CD4-positive, alpha-beta T cell (primary cell): Measurements from ENCODE around the gene PCDHGB3. TPM values are rescaled to one million over a fixed set of nuclear protein-coding genes. Genes with fewer than 3 reads are reported as not detected.
"Not testable (repeated sequence)": the region's sequence is repeated elsewhere in the genome, so short reads cannot be mapped to it uniquely, and the experiment has no call there.

ENCODE experiments used
- ATAC-seq: fragments of 200-7000 bp; cut with Tn5 transposase; one replicate; pipeline ENCODE4 v1.10.0; 2022; ENCODE audit warnings: mild to moderate bottlenecking; ENCODE audit not compliant: poor library complexity
- CTCF ChIA-PET: fragments of 350-600 bp; sonication (Branson Sonifier 250); formaldehyde crosslinking; loops from one replicate; lab custom pipeline; 2021; ENCODE audit warnings: antibody characterized with exemption, inconsistent platforms; lab: Charles Lee
- POLR2A ChIA-PET: fragments of 350-600 bp; sonication (Branson Sonifier 250); formaldehyde crosslinking; loops from one replicate; lab custom pipeline; 2021; ENCODE audit warnings: antibody characterized with exemption, inconsistent platforms; lab: Charles Lee
- DNase-seq, 14 experiments: peaks; one replicate each; pipeline ENCODE4 v3.0.0-alpha.2; 2013 to 2020; ENCODE audit warnings: mixed read lengths in 2 of 14
- H3K27ac ChIP-seq, 2 donors: one replicate each; pipeline versions ENCODE4 v1.5.1 to v1.7.0; 2013; ENCODE audit warnings: low read length in 2 of 2, low read depth in 1 of 2, mild to moderate bottlenecking in 1 of 2
- H3K27me3 ChIP-seq, 2 experiments: 1 replicate in 1 of 2; 2 replicates in 1 of 2; pipeline versions ENCODE4 v1.6.1 to v1.7.0; 2013; ENCODE audit warnings: low read length in 2 of 2, control low read depth in 1 of 2, mild to moderate bottlenecking in 1 of 2, moderate library complexity in 1 of 2; ENCODE audit not compliant: insufficient read depth in 2 of 2, control insufficient read depth in 1 of 2
- H3K36me3 ChIP-seq: one replicate; pipeline ENCODE4 v1.6.1; 2013; ENCODE audit warnings: low read length, control low read depth; ENCODE audit not compliant: insufficient read depth
- H3K4me1 ChIP-seq: one replicate; pipeline ENCODE4 v1.6.1; 2013; ENCODE audit warnings: low read length, control low read depth; ENCODE audit not compliant: insufficient read depth
- H3K4me3 ChIP-seq: one replicate; pipeline ENCODE4 v1.5.1; 2013; ENCODE audit warnings: mild to moderate bottlenecking, low read length, moderate library complexity
- H3K9me3 ChIP-seq, 2 experiments: 1 replicate in 1 of 2; 2 replicates in 1 of 2; pipeline versions ENCODE4 v1.6.1 to v1.7.0; 2013; ENCODE audit warnings: low read length in 2 of 2, mild to moderate bottlenecking in 2 of 2, control low read depth in 1 of 2, moderate library complexity in 1 of 2; ENCODE audit not compliant: control insufficient read depth in 1 of 2, insufficient read depth in 1 of 2
- H3K27ac Mint-ChIP-seq: one replicate; pipeline ENCODE4 v1.8.0; 2020; ENCODE audit warnings: mixed read lengths
- H3K27me3 Mint-ChIP-seq: one replicate; pipeline ENCODE4 v1.8.0; 2021; ENCODE audit warnings: mixed read lengths
- H3K36me3 Mint-ChIP-seq: one replicate; pipeline ENCODE4 v1.8.0; 2021; ENCODE audit warnings: low read depth, mixed read lengths
- H3K4me1 Mint-ChIP-seq: one replicate; pipeline ENCODE4 v1.8.0; 2021; ENCODE audit warnings: low read depth, mixed read lengths
- H3K4me3 Mint-ChIP-seq: one replicate; pipeline ENCODE4 v1.8.0; 2020; ENCODE audit warnings: mild to moderate bottlenecking, mixed read lengths
- H3K9me3 Mint-ChIP-seq: one replicate; pipeline ENCODE4 v1.8.0; 2020; ENCODE audit warnings: mixed read lengths
- intact Hi-C, 2 experiments: fragments of 100-400 bp; cut with DNase I in 1 of 2; cut with micrococcal nuclease in 1 of 2; formaldehyde crosslinking; loops; one replicate each; pipeline versions ENCODE4 v1.15.1 to v1.9.0; 2023 to 2025; cut with DNase I, micrococcal nuclease
- total RNA-seq, 174 experiments: library from RNA in 2 of 174; stranded (reverse) in 2 of 174; gene quantifications; one replicate each; pipeline ENCODE4 v1.2.3 and lab custom pipeline; 2021 to 2026
- TF ChIP-seq, protein P1 (sequence below): fragments of 200-600 bp; IDR thresholded peaks from one replicate; pipeline ENCODE4 v1.8.0; 2022; ENCODE audit warnings: antibody characterized with exemption, mild to moderate bottlenecking

PCDHGB3 gene
- total RNA-seq, 2 experiments from 2014 or later = 0.11 to 0.28 TPM

DNA sequence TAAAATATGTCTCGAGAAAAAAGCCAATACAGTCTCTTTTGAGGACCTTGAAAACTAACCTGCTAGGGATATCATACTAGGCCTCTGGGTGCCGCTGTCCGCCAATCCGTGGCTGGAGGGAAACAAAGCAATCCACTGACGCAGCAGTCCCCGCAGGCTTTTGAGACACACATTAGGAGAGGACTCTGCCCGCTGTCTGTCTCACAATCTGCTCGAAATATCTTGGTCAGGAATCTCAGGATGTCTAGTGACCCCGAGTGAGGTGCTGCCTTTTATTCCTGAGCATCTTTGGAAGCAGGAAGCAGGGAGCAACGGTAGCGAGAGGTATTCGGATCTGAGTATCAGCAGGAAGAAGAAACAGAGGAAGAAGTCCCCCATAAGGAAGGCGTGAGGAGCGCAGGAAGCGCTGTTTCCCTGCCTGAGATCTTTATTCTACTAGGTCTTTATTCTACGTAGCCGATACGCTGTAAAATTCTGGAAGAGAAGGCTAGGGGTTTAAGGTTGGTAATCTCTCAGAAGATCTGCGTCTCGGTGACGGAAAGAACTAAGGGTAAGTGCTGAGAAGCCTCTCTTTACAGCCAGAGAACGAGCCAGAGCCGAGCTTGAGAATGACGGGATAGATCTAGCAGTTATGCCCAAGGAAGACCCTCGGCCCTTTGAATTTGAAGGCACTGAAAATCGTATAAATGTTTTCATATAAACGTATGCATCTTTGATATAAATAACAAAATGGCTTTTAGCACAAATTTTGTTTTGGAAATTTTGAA is 43.8 kb upstream of the PCDHGB3 start:
- peak overlapping the region; percentile 61 for H3K4me3 ChIP-seq
- Mint-ChIP-seq H3K4me3 (peak overlapping the region; percentile 92), H3K36me3 (peaks cover 53% of the 10 kb centered on the region), H3K27me3 (peaks cover 53% of the 10 kb centered on the region), H3K4me1 (peaks cover 11% of the 10 kb centered on the region), H3K9me3 (peaks cover 8% of the 10 kb centered on the region), H3K27ac (peak overlapping the region; percentile 74)
- no peaks in the 10 kb centered on the region for H3K36me3 ChIP-seq
- peaks cover 38 to 43% of the 10 kb centered on the region in 2 experiments for H3K9me3 ChIP-seq
- ATAC-seq (peak; percentile 93), DNase-seq (peak; percentile 51 to 83 (median 62))
- TF ChIP-seq, protein P1, sequence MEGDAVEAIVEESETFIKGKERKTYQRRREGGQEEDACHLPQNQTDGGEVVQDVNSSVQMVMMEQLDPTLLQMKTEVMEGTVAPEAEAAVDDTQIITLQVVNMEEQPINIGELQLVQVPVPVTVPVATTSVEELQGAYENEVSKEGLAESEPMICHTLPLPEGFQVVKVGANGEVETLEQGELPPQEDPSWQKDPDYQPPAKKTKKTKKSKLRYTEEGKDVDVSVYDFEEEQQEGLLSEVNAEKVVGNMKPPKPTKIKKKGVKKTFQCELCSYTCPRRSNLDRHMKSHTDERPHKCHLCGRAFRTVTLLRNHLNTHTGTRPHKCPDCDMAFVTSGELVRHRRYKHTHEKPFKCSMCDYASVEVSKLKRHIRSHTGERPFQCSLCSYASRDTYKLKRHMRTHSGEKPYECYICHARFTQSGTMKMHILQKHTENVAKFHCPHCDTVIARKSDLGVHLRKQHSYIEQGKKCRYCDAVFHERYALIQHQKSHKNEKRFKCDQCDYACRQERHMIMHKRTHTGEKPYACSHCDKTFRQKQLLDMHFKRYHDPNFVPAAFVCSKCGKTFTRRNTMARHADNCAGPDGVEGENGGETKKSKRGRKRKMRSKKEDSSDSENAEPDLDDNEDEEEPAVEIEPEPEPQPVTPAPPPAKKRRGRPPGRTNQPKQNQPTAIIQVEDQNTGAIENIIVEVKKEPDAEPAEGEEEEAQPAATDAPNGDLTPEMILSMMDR = peak; percentile 58
- peaks cover 18 to 27% of the 10 kb centered on the region in 2 experiments for H3K27me3 ChIP-seq
- ChIA-PET POLR2A (interaction anchor here (1.4 to 1.6 kb wide), 2 partner anchors 238 kb away, joined by 3 to 5 read pairs; no protein-coding TSS in a partner anchor), CTCF (interaction anchor here (0.7 to 8.1 kb wide), 4 partner anchors 187 to 238 kb away, joined by 5 to 40 read pairs (median 5); no protein-coding TSS in a partner anchor)
- intact Hi-C loops = loop anchor here (1.0 to 10.0 kb wide), 5 partner anchors 89 to 769 kb away; partner anchors contain the start of genes PCDHGA10 (in 1 of the 2) and PCDHGB7 (in 1 of the 2)
- peaks cover 8% of the 10 kb centered on the region for H3K4me1 ChIP-seq
- peak overlapping the region in 1 of 2 donors; percentile 24 for H3K27ac ChIP-seq

DNA sequence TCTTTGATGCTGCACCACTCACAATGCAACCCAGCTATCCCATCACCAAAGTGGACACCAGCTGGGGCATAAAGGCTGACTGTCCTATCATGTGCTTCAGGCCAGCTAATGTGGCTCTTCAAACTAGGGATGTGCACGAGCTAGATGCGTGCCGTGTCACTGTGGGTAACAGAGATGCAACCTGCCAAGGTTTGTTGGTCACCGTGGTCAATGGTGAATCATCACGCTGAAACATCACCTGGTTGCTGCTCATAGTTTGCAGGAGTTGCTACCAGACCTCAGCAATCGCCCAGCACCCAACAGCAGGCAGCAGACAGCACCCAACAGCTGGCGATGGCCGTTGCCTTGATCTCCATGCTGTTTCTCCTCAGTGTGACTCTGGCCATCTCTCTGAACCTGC is 41.8 kb upstream of the PCDHGB3 start:
- Mint-ChIP-seq H3K36me3 (peaks cover 46% of the 10 kb centered on the region), H3K9me3 (peaks cover 6% of the 10 kb centered on the region), H3K4me3 (no peak overlapping the region), H3K27me3 (peaks cover 69% of the 10 kb centered on the region), H3K4me1 (peaks cover 11% of the 10 kb centered on the region), H3K27ac (no peak overlapping the region)
- no peak for ATAC-seq
- no peaks in the 10 kb centered on the region for H3K36me3 ChIP-seq
- peaks cover 43 to 44% of the 10 kb centered on the region in 2 experiments for H3K9me3 ChIP-seq
- H3K27me3 ChIP-seq = peaks cover 34 to 41% of the 10 kb centered on the region in 2 experiments
- DNase-seq = no peak
- H3K4me3 ChIP-seq = no peak overlapping the region
- intact Hi-C loops = loop anchor here (10.0 kb wide), 3 partner anchors 87 to 767 kb away; partner anchors contain the start of genes PCDHGA10 (in 1 of the 2) and PCDHGB7 (in 1 of the 2)
- no peak overlapping the region for H3K27ac ChIP-seq
- ChIA-PET CTCF (interaction anchor here (8.1 kb wide), 1 partner anchor 236 kb away, joined by 40 read pairs; no protein-coding TSS in a partner anchor), POLR2A (interaction anchor here (1.0 kb wide), 1 partner anchor 8 kb away, joined by 5 read pairs; the partner anchor contains the start of gene TAF7)
- peaks cover 6% of the 10 kb centered on the region for H3K4me1 ChIP-seq
- TF ChIP-seq, protein P1 = no peak

DNA sequence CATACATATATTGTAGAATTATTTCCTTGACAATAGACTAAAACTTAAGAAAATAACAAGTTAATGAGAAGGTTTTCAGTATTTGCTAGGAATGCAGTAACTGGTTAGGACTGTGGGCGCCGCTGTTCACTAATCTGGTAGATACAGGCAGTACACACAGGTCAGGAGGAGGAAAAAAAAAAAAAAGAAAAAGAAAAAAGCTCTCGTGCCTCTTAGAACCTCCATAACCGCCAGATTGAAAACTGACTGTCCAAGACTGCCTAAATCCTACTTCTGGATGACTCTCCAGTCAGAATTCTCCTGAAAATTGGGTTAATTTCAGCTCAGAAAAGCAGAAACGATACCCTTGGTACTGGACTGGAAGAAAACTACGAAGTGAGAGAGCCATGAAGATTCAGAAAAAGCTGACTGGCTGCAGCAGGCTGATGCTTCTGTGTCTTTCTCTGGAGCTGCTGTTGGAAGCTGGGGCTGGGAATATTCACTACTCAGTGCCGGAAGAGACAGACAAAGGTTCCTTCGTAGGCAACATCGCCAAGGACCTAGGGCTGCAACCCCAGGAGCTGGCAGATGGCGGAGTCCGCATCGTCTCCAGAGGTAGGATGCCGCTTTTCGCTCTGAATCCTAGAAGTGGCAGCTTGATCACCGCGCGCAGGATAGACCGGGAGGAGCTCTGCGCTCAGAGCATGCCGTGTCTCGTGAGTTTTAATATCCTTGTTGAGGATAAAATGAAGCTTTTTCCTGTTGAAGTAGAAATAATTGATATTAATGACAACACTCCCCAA is 39.6 kb upstream of the PCDHGB3 start, which contains the start of gene PCDHGA1:
Gene PCDHGA1 (plus strand): TSS at position 216 of the 782 bp plus-strand sequence.
- H3K36me3 Mint-ChIP-seq = peaks cover 46% of the 10 kb centered on the region
- H3K27me3 ChIP-seq = peaks cover 50 to 52% of the 10 kb centered on the region in 2 experiments
- no peaks in the 10 kb centered on the region for H3K36me3 ChIP-seq
- ATAC-seq (peak; percentile 60), DNase-seq (peak in 7 of 14 experiments; percentile 13 to 53 (median 31))
- POLR2A ChIA-PET = interaction anchor here (1.8 kb wide), 1 partner anchor 10 kb away, joined by 18 read pairs; the partner anchor contains the start of gene TAF7
- TF ChIP-seq, protein P1 = no peak
- CTCF ChIA-PET = interaction anchor here (0.5 to 8.1 kb wide), 9 partner anchors 8 to 577 kb away, joined by 3 to 40 read pairs (median 3); partner anchors contain the start of genes PCDHGA2, PCDHGB1, PCDHGB5 and TAF7
- peaks cover 6% of the 10 kb centered on the region for H3K4me1 ChIP-seq
- peaks cover 92% of the 10 kb centered on the region for H3K27me3 Mint-ChIP-seq
- peak within 1 kb of the TSS; percentile 62 for H3K4me3 Mint-ChIP-seq
- H3K9me3 ChIP-seq = peaks cover 45 to 50% of the 10 kb centered on the region in 2 experiments
- H3K27ac Mint-ChIP-seq = no peak within 1 kb of the TSS
- peaks cover 11% of the 10 kb centered on the region for H3K4me1 Mint-ChIP-seq
- peak within 1 kb of the TSS; percentile 28 for H3K4me3 ChIP-seq
- H3K27ac ChIP-seq = no peak within 1 kb of the TSS
- intact Hi-C loops = no loop called here
- peaks cover 14% of the 10 kb centered on the region for H3K9me3 Mint-ChIP-seq

DNA sequence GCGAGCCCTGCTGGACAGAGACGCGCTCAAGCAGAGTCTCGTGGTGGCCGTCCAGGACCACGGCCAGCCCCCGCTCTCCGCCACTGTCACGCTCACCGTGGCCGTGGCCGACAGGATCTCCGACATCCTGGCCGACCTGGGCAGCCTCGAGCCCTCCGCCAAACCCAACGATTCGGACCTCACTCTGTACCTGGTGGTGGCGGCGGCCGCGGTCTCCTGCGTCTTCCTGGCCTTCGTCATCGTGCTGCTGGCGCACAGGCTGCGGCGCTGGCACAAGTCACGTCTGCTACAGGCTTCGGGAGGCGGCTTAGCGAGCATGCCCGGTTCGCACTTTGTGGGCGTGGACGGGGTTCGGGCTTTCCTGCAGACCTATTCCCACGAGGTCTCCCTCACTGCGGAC is 37.5 kb upstream of the PCDHGB3 start:
- Histone ChIP-seq H3K9me3 (peaks cover 38 to 61% of the 10 kb centered on the region in 2 experiments), H3K27me3 (peaks cover 50 to 65% of the 10 kb centered on the region in 2 experiments)
- H3K4me3 Mint-ChIP-seq, POLR2A ChIA-PET, H3K4me1 ChIP-seq, H3K4me3 ChIP-seq, ATAC-seq, H3K27ac ChIP-seq, H3K4me1 Mint-ChIP-seq, CTCF ChIA-PET, intact Hi-C loops, H3K27ac Mint-ChIP-seq, H3K36me3 ChIP-seq, DNase-seq: not testable (repeated sequence)
- peaks cover 49% of the 10 kb centered on the region for H3K36me3 Mint-ChIP-seq
- peaks cover 96% of the 10 kb centered on the region for H3K27me3 Mint-ChIP-seq
- H3K9me3 Mint-ChIP-seq = peaks cover 27% of the 10 kb centered on the region
